Measurements from ENCODE around the gene MXD4. TPM values are rescaled to one million over a fixed set of nuclear protein-coding genes. Genes with fewer than 3 reads are reported as not detected.

The MXD4 gene
- total and polyA plus RNA-seq, 2 experiments from 2014 or later = 6.9 to 19.9 TPM

- Histone ChIP-seq H3K27ac (ENCODE audit: low read depth) (no peak overlapping the region), H2AFZ (no peak overlapping the region), H3K4me2 (no peak overlapping the region), H3K36me3 (ENCODE audit: insufficient read depth) (no peaks in the 10 kb centered on the region), H4K20me1 (replicated peaks; ENCODE audit: insufficient read depth) (no peaks in the 10 kb centered on the region), H3F3A (replicated peaks; ENCODE audit: low read depth) (no peaks in the 10 kb centered on the region), H3K27me3 (ENCODE audit: insufficient read depth) (no peaks in the 10 kb centered on the region), H3K9me2 (ENCODE audit: insufficient read depth) (no peaks in the 10 kb centered on the region), H3K79me2 (replicated peaks; ENCODE audit: insufficient read depth) (no peaks in the 10 kb centered on the region), H3K4me1 (ENCODE audit: insufficient read depth) (no peaks in the 10 kb centered on the region), H3K4me3 (no peak overlapping the region)
- peaks cover 12% of the 10 kb centered on the region for H3K27me3 Mint-ChIP-seq (ENCODE audit: insufficient read depth, low read depth, poor library complexity)
- TF ChIP-seq NANOG (IDR thresholded peaks at IDR 0.05; ENCODE audit: borderline replicate concordance) (no peak), ZNF331 (CRISPR knock-in tag; IDR thresholded peaks at IDR 0.05; ENCODE audit: low read depth) (no peak), EZH2 (IDR thresholded peaks at IDR 0.05; ENCODE audit: low read depth, unreplicated experiment) (no peak), CREB1 (CRISPR knock-in tag; IDR thresholded peaks at IDR 0.05; ENCODE audit: low read depth) (no peak), JUNB (IDR thresholded peaks at IDR 0.05; ENCODE audit: unreplicated experiment) (no peak), ZNF462 (CRISPR knock-in tag; IDR thresholded peaks at IDR 0.05) (no peak), STAT1 (IDR thresholded peaks at IDR 0.05; ENCODE audit: unreplicated experiment) (no peak), EZH2phosphoT487 (IDR thresholded peaks at IDR 0.05; ENCODE audit: unreplicated experiment) (no peak)
- peaks cover 13% of the 10 kb centered on the region; the same call in 2 of the 3 replicates for H3K4me1 Mint-ChIP-seq
- H3K36me3 Mint-ChIP-seq (ENCODE audit: low read depth) = no peaks in the 10 kb centered on the region; the same call in 2 of the 3 replicates
- no peak overlapping the region for H3K4me3 Mint-ChIP-seq
- H3K9me3 Mint-ChIP-seq = peaks cover 3% of the 10 kb centered on the region; the same call in 1 of the 3 replicates
- DNase-seq (ENCODE audit: low spot score) (no peak), ATAC-seq (no peak)
- H3K27ac Mint-ChIP-seq = no peak overlapping the region
These were observed 30.1 kb upstream of the MXD4 start for GRCh38 chr4:2291705-2292645.
